Stimulated activated CD4-positive, alpha-beta T cell treated with anti-CD3 and anti-CD28 coated beads, Interleukin-4, amount 100 ng/mL, for 1 hour (primary cell): ENCODE measurements around the gene NDE1.
A peak's percentile ranks its signal among the peaks of the same experiment; 100 is the strongest.
"Not testable (repeated sequence)": the region's sequence is repeated elsewhere in the genome, so short reads cannot be mapped to it uniquely, and the experiment has no call there.

ENCODE experiments used
- DNase-seq: peaks from one replicate; pipeline ENCODE4 v3.0.0-alpha.2; 2020

The NDE1 gene

GRCh38 chr16:15701975-15702970 is 52.2 kb downstream of the NDE1 start:
- DNase-seq: no peak

- DNase-seq: no peak
These were observed 53.1 kb downstream of the NDE1 start for GRCh38 chr16:15703029-15703736.

GRCh38 chr16:15704545-15704987 is 54.5 kb downstream of the NDE1 start:
- DNase-seq: peak; percentile 75

GRCh38 chr16:15705064-15705565 is 55.1 kb downstream of the NDE1 start:
- DNase-seq: no peak

- no peak for DNase-seq
These were observed 57.3 kb downstream of the NDE1 start for GRCh38 chr16:15707332-15707731.

- DNase-seq: no peak
These were observed 58.1 kb downstream of the NDE1 start for GRCh38 chr16:15708096-15708495.

- no peak for DNase-seq
These were observed 59.0 kb downstream of the NDE1 start for GRCh38 chr16:15708997-15709396.

- no peak for DNase-seq
These were observed 64.5 kb downstream of the NDE1 start for GRCh38 chr16:15714393-15715172.

GRCh38 chr16:15715221-15715620 is 65.2 kb downstream of the NDE1 start:
- no peak for DNase-seq

GRCh38 chr16:15716694-15717447 is 66.8 kb downstream of the NDE1 start:
- no peak for DNase-seq

GRCh38 chr16:15721018-15721417 is 71.0 kb downstream of the NDE1 start:
- no peak for DNase-seq

GRCh38 chr16:15723808-15724207 is 73.8 kb downstream of the NDE1 start:
- no peak for DNase-seq

- no peak for DNase-seq
These were observed 75.7 kb downstream of the NDE1 start for GRCh38 chr16:15725641-15726240.

- DNase-seq: no peak
These were observed 76.7 kb downstream of the NDE1 start for GRCh38 chr16:15726715-15727114.

- DNase-seq: not testable (repeated sequence)
These were observed 77.7 kb downstream of the NDE1 start for GRCh38 chr16:15727697-15728096.

GRCh38 chr16:15729152-15729551 is 79.1 kb downstream of the NDE1 start:
- no peak for DNase-seq

- no peak for DNase-seq
These were observed 82.4 kb downstream of the NDE1 start for GRCh38 chr16:15732416-15732815.

GRCh38 chr16:15735610-15736009 is 85.6 kb downstream of the NDE1 start:
- no peak for DNase-seq

- no peak for DNase-seq
These were observed 86.5 kb downstream of the NDE1 start for GRCh38 chr16:15736529-15736928.

GRCh38 chr16:15737140-15737644 is 87.1 kb downstream of the NDE1 start:
- no peak for DNase-seq

- DNase-seq: no peak
These were observed 89.4 kb downstream of the NDE1 start for GRCh38 chr16:15739464-15739863.
